ENCODE measurements around the gene P3R3URF.

Gene P3R3URF

DNA sequence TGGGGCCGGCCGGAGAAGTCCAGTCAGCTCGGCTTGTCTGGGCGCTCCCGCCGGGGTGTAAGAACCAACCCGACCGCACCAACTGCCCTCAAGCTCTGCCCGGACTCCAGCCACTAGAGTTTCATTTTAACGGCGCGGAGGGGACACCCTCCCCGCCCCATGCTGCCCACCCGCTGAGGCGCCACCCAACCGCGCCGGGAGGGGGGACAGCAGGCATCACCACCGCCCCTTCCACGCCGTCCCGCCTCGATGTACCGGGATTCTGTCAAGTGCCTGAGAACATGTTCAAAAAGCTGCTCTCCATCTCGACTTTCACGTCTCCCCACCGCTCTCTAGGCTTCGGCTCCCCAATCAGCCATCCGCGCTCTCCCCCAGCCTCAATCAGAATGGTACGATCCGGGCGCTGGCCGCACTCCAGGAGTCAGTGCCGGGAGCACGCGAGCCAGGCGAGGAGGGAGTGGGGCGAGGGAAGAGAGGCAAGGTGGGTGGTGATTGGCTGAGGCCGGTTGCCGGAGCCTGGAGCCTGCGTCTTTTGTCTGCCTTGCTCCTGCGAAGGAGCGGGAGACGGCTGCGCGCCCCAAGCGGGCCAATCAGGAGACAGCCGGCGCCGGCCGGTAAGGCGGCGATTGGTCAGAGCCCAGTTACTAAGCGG is 43.6 kb downstream of the P3R3URF start, which contains the start of gene PIK3R3:
Gene PIK3R3, minus strand, starts transcription at position 101 of the 652 bp plus-strand sequence. CDS start 677 bp downstream, outside the sequence.
- DNase-seq (ENCODE audit: low read depth, low spot score) = peak; percentile 72

DNA sequence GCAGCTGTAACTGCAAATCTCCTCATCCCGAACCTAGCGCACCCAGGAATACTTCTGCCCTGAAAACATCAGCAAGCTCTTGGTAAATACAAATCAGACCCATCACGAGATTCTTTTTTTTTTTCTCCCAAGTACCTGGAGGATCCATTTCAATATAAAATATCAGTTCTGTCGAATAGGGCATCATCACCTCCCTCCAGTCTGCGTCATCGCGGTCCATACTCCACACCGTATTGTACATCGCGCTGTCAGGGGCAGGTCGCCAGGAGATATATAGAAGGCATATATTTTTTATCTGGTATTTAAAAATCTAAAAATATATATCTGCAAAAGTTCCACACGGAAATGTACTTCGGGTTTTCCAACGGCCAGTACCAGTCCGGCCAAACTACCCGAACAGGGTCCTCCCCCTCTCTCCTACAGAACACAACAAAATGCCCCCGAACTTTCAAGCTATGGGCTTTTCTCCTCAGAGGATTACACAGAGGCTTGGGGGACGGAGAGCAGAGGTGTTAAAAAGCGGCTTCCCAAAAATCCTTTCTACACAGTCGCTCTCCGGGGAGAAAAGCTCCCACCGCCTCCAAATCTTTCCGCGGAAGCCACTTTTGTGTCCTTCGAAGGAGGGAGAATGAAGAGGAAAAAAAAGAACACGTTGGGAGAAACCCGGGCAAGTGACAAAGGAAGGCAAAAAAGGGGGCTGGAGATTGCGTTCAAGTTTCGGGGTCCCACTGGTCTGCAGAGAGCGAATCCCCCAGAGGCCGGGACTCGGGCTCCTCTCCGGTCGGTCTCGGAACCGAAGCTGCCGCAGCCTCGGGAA is 44.4 kb downstream of the P3R3URF start:
- DNase-seq (ENCODE audit: low read depth, low spot score) = no peak

DNA sequence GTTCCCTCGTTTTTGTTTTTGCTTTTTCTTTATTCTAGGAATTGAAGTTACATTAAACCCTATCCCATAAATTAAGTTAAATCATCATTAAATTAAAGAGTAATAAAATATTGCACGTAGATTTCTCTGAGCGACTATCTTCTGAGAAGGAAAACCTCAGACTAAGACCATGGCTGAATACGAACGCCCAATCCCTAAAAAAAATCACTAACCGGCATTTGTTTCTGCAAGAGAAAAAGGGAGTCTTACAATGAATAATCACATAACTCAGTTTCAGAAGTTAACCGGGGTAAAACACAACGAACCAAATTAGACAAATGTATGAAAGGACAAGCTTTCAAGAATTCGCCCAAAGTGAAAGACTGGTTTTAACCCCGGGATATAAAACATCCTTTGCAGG is 45.2 kb downstream of the P3R3URF start:
- no peak for DNase-seq (ENCODE audit: low read depth, low spot score)

- no peak for DNase-seq (ENCODE audit: low read depth, low spot score)
Observed at GRCh38 chr1:46130606-46131005, 45.7 kb downstream of the P3R3URF start.

DNA sequence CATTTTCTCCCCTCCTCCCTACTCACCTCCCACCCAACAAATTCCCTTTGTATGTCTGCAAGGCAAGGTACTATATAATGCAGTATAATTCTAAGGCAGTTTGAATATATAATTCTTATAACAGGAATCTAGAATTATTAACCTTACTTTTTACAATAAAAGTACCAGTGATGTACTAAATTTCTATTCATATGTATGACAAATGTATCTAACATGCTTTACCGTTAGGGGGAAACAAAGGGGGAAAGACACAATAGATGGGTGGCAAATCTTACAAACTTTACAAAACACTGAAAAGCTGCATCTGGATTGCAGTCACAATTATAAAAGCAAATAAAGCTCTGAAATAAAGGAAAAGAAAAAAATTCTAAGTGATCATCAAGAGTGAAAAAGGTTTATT is 46.2 kb downstream of the P3R3URF start:
- no peak for DNase-seq (ENCODE audit: low read depth, low spot score)

DNA sequence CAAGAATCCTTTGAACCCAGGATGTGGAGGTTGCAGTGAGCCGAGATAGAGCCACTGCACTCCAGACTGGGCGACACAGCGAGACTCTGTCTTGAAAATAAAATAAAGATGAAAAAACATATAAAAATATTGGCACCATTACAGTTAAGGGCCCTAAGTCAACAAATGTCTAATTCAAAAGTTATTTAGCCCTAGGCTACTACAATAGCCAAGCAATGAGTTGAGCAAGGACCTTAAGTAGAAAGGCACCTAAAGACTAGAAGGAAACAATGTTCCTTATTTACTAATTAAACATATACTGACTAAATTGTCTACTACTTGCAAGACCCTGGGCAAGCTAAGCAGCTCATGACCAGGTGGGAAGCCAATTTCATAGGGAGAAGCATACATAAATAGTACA is 47.9 kb downstream of the P3R3URF start:
- no peak for DNase-seq (ENCODE audit: low read depth, low spot score)

All from activated CD4-positive, CD25-positive, alpha-beta regulatory T cell treated with anti-CD3 and anti-CD28 coated beads, Interleukin-2, amount 50 U/mL, for 16 hours (primary cell).